ENCODE measurements around the gene OR8B3.

- TF ChIP-seq CTCF (IDR thresholded peaks at IDR 0.05) (no peak), POLR2AphosphoS5 (IDR thresholded peaks at IDR 0.05) (no peak)
These were observed 35.9 kb upstream of the OR8B3 start for GRCh38 chr11:124434699-124435098.

Data from breast epithelium (tissue), 3 donors.